Stimulated activated effector memory CD8-positive, alpha-beta T cell treated with anti-CD3 and anti-CD28 coated beads, Interleukin-12 subunit alpha, Interleukin-12 subunit beta, amount 100 ng/mL, for 72 hours (primary cell): ENCODE data around the gene SLC22A8.
"Not testable (repeated sequence)": the region's sequence is repeated elsewhere in the genome, so short reads cannot be mapped to it uniquely, and the experiment has no call there.

Experiments
- ATAC-seq: fragments of 150-1000 bp; cut with Tn5 transposase; 2 replicates; pipeline ENCODE4 v1.10.0; 2021
- DNase-seq, 2 donors: peaks; one replicate each; pipeline ENCODE4 v3.0.0; 2021 to 2022; ENCODE audit warnings: low spot score in 2 of 2
- H3K27ac Mint-ChIP-seq: one replicate; pipeline ENCODE4 v1.8.0; 2022; ENCODE audit warnings: mild to moderate bottlenecking, mixed read lengths
- H3K36me3 Mint-ChIP-seq: one replicate; pipeline ENCODE4 v1.8.0; 2022; ENCODE audit warnings: mild to moderate bottlenecking, mixed read lengths
- H3K4me1 Mint-ChIP-seq: one replicate; pipeline ENCODE4 v1.8.0; 2022; ENCODE audit warnings: mixed read lengths
- H3K4me3 Mint-ChIP-seq: one replicate; pipeline ENCODE4 v1.8.0; 2022; ENCODE audit warnings: mild to moderate bottlenecking, mixed read lengths
- H3K9me3 Mint-ChIP-seq: one replicate; pipeline ENCODE4 v1.8.0; 2022; ENCODE audit warnings: mixed read lengths

Gene SLC22A8

DNA sequence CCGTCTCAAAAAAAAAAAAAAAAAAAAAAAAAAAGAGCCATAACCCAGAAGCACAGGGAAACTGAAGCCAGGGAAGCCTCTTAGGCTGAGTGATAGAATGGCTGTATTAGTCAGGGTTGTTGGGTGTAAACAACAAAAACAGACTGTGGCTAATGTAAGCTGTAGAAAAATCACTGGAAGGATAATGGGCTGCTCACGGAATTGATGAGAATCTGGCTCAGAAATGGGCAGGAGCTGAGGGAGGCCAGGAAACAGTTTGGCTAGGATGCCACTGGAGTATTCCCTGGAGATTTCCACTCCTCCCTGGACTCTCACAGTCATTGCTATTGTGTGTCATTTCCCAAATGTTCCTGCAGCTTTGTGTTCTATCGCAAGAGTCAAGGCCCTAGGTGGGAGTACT, 53.2 kb downstream of the SLC22A8 start:
- H3K36me3 Mint-ChIP-seq = no peaks in the 10 kb centered on the region
- ATAC-seq (no peak), DNase-seq (no peak)
- no peaks in the 10 kb centered on the region for H3K4me1 Mint-ChIP-seq
- H3K27ac Mint-ChIP-seq = no peak overlapping the region
- no peak overlapping the region for H3K4me3 Mint-ChIP-seq
- no peaks in the 10 kb centered on the region for H3K9me3 Mint-ChIP-seq

DNA sequence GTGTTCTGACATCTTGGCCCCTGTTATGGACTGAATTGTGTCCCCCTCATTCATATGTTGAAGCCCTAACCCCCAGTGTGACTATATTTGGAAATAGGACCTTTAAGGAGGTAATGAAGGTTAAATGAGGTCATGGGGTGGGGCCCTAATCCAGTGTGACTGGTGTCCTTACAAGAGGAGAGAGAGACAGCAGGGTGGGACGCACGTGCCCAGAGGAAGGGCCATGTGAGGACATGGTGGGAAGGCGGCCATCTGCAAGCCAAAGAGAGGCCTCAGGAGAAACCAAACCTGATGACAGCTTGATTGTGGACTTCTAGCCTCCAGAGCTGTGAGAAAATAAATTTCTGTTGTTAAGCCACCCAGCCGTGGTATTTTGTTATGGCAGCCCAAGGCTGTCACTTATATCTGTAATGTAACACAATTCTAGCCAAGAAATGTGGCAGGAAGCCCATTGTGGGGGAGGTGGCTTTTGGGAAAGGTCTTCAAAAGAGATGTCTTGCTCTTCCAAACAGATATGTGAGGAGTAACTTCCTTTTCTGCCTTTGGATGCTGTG, 54.5 kb downstream of the SLC22A8 start:
- Mint-ChIP-seq H3K27ac (no peak overlapping the region), H3K4me3 (no peak overlapping the region), H3K9me3 (no peaks in the 10 kb centered on the region), H3K36me3 (no peaks in the 10 kb centered on the region), H3K4me1 (no peaks in the 10 kb centered on the region)
- DNase-seq (no peak), ATAC-seq (no peak)

- no peak overlapping the region for H3K27ac Mint-ChIP-seq
- H3K9me3 Mint-ChIP-seq = no peaks in the 10 kb centered on the region
- DNase-seq = no peak
- H3K4me1 Mint-ChIP-seq = no peaks in the 10 kb centered on the region
- H3K4me3 Mint-ChIP-seq = no peak overlapping the region
- H3K36me3 Mint-ChIP-seq = no peaks in the 10 kb centered on the region
- no peak for ATAC-seq
Observed at GRCh38 chr11:62959422-62959980, 56.1 kb downstream of the SLC22A8 start.

- Mint-ChIP-seq H3K36me3 (no peaks in the 10 kb centered on the region), H3K4me3 (no peak overlapping the region), H3K4me1 (no peaks in the 10 kb centered on the region), H3K9me3 (no peaks in the 10 kb centered on the region), H3K27ac (no peak overlapping the region)
- DNase-seq (no peak), ATAC-seq (no peak)
Observed at GRCh38 chr11:62958547-62959421, 56.9 kb downstream of the SLC22A8 start.

GRCh38 chr11:62957147-62957546, 58.5 kb downstream of the SLC22A8 start:
- no peaks in the 10 kb centered on the region for H3K36me3 Mint-ChIP-seq
- no peak overlapping the region for H3K4me3 Mint-ChIP-seq
- no peak for ATAC-seq
- no peaks in the 10 kb centered on the region for H3K9me3 Mint-ChIP-seq
- DNase-seq = no peak
- no peaks in the 10 kb centered on the region for H3K4me1 Mint-ChIP-seq
- H3K27ac Mint-ChIP-seq = no peak overlapping the region

- no peaks in the 10 kb centered on the region for H3K36me3 Mint-ChIP-seq
- no peaks in the 10 kb centered on the region for H3K4me1 Mint-ChIP-seq
- no peaks in the 10 kb centered on the region for H3K9me3 Mint-ChIP-seq
- H3K4me3 Mint-ChIP-seq = no peak overlapping the region
- no peak for ATAC-seq
- H3K27ac Mint-ChIP-seq = no peak overlapping the region
- no peak for DNase-seq
Observed at GRCh38 chr11:62954478-62954877, 61.2 kb downstream of the SLC22A8 start.

- no peaks in the 10 kb centered on the region for H3K4me1 Mint-ChIP-seq
- ATAC-seq = no peak
- H3K36me3 Mint-ChIP-seq = no peaks in the 10 kb centered on the region
- no peak overlapping the region for H3K4me3 Mint-ChIP-seq
- no peaks in the 10 kb centered on the region for H3K9me3 Mint-ChIP-seq
- no peak for DNase-seq
- no peak overlapping the region for H3K27ac Mint-ChIP-seq
Observed at GRCh38 chr11:62953811-62954210, 61.8 kb downstream of the SLC22A8 start.

- ATAC-seq (no peak), DNase-seq (no peak)
- Mint-ChIP-seq H3K9me3 (no peaks in the 10 kb centered on the region), H3K4me1 (no peaks in the 10 kb centered on the region), H3K4me3 (no peak overlapping the region), H3K36me3 (no peaks in the 10 kb centered on the region), H3K27ac (no peak overlapping the region)
Observed at GRCh38 chr11:62948765-62949320, 66.8 kb downstream of the SLC22A8 start.

DNA sequence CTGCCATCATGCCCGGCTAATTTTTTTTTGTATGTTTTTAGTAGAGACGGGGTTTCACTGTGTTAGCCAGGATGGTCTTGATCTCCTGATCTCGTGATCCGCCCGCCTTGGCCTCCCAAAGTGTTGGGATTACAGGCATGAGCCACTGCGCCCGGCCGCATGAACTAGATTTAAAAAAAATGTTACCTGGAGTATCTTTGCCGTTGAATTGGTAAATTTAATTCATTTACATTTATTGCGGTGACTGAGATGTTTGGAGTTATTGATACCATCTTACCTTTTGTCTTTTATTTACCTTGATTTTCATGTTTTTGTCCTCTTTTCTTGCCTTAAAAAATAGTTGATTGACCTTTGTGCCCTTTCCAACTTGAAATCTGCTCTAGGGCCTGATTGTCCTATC, 70.1 kb downstream of the SLC22A8 start:
- not testable (repeated sequence) for H3K4me1 Mint-ChIP-seq, H3K27ac Mint-ChIP-seq, H3K36me3 Mint-ChIP-seq, H3K4me3 Mint-ChIP-seq, H3K9me3 Mint-ChIP-seq, ATAC-seq, DNase-seq
